ENCODE results near the gene CH25H. TPM values are rescaled to one million over a fixed set of nuclear protein-coding genes. Genes with fewer than 3 reads are reported as not detected.

The CH25H gene
- total RNA-seq, 1 experiment from 2014 or later = not detected

GRCh38 chr10:89160339-89160738 lies 46.8 kb downstream of the CH25H start:
- ChIA-PET CTCF (no interaction called here), POLR2A (ENCODE audit: unreplicated experiment) (interaction anchor here (0.6 kb wide), 1 partner anchor 28 kb away, joined by 3 read pairs; no protein-coding TSS in a partner anchor)
- Histone ChIP-seq H3F3A (ENCODE audit: low read length, unreplicated experiment) (no peaks in the 10 kb centered on the region), H3K36me3 (ENCODE audit: low read depth, low read length) (no peaks in the 10 kb centered on the region), H3K27me3 (ENCODE audit: low read length) (0 out of 2 replicates have a peak, but pooled peaks cover 3% of the 10 kb centered on the region), H3K9ac (ENCODE audit: low read length) (no peak overlapping the region), H4K20me1 (ENCODE audit: low read length) (no peaks in the 10 kb centered on the region), H3K9me3 (ENCODE audit: low read length) (no peaks in the 10 kb centered on the region), H3K4me1 (ENCODE audit: insufficient read depth, low read length) (no peaks in the 10 kb centered on the region), H3K4me3 (ENCODE audit: low read length) (no peak overlapping the region), H3K79me2 (ENCODE audit: low read length) (no peaks in the 10 kb centered on the region), H3K4me2 (ENCODE audit: low read length) (no peak overlapping the region), H3K27ac (ENCODE audit: low read length) (no peak overlapping the region), H3K9me2 (replicated peaks; ENCODE audit: low read length) (no peaks in the 10 kb centered on the region), H2AFZ (ENCODE audit: low read length) (no peak overlapping the region)
- BruUV-seq (replicated peaks) = no TSS peak
- DNase-seq (no peak), ATAC-seq (no peak)
- TF ChIP-seq EZH2 (IDR thresholded peaks at IDR 0.05; ENCODE audit: low read length, unreplicated experiment) (no peak), CTCF (conservative IDR thresholded peaks at IDR 0.05; ENCODE audit: low read depth, low read length) (no peak), EZH2phosphoT487 (IDR thresholded peaks at IDR 0.05; ENCODE audit: borderline replicate concordance, low read length) (no peak)
- intact Hi-C loops (cut with micrococcal nuclease) = no loop called here

GRCh38 chr10:89159761-89160160 lies 47.4 kb downstream of the CH25H start:
- H3K27me3 ChIP-seq (ENCODE audit: low read length) = 0 out of 2 replicates have a peak, but pooled peaks cover 3% of the 10 kb centered on the region
- no peaks in the 10 kb centered on the region for H3K4me1 ChIP-seq (ENCODE audit: insufficient read depth, low read length)
- H3F3A ChIP-seq (ENCODE audit: low read length, unreplicated experiment) = no peaks in the 10 kb centered on the region
- no peak overlapping the region for H3K4me3 ChIP-seq (ENCODE audit: low read length)
- ChIA-PET CTCF (no interaction called here), POLR2A (ENCODE audit: unreplicated experiment) (no interaction called here)
- H3K36me3 ChIP-seq (ENCODE audit: low read depth, low read length) = no peaks in the 10 kb centered on the region
- H3K9me2 ChIP-seq (replicated peaks; ENCODE audit: low read length) = no peaks in the 10 kb centered on the region
- H3K4me2 ChIP-seq (ENCODE audit: low read length) = no peak overlapping the region
- no peak overlapping the region for H2AFZ ChIP-seq (ENCODE audit: low read length)
- H3K9me3 ChIP-seq (ENCODE audit: low read length) = no peaks in the 10 kb centered on the region
- no peaks in the 10 kb centered on the region for H3K79me2 ChIP-seq (ENCODE audit: low read length)
- no peak overlapping the region for H3K27ac ChIP-seq (ENCODE audit: low read length)
- ATAC-seq (no peak), DNase-seq (no peak)
- TF ChIP-seq EZH2 (IDR thresholded peaks at IDR 0.05; ENCODE audit: low read length, unreplicated experiment) (no peak), CTCF (conservative IDR thresholded peaks at IDR 0.05; ENCODE audit: low read depth, low read length) (no peak), EZH2phosphoT487 (IDR thresholded peaks at IDR 0.05; ENCODE audit: borderline replicate concordance, low read length) (no peak)
- no peak overlapping the region for H3K9ac ChIP-seq (ENCODE audit: low read length)
- intact Hi-C loops (cut with micrococcal nuclease) = no loop called here
- no TSS peak for BruUV-seq (replicated peaks)
- no peaks in the 10 kb centered on the region for H4K20me1 ChIP-seq (ENCODE audit: low read length)

GRCh38 chr10:89159316-89159715 lies 47.8 kb downstream of the CH25H start:
- Histone ChIP-seq H3K4me3 (ENCODE audit: low read length) (no peak overlapping the region), H3K79me2 (ENCODE audit: low read length) (no peaks in the 10 kb centered on the region), H3F3A (ENCODE audit: low read length, unreplicated experiment) (no peaks in the 10 kb centered on the region), H3K27me3 (ENCODE audit: low read length) (0 out of 2 replicates have a peak, but pooled peaks cover 3% of the 10 kb centered on the region), H3K27ac (ENCODE audit: low read length) (no peak overlapping the region), H3K36me3 (ENCODE audit: low read depth, low read length) (no peaks in the 10 kb centered on the region), H3K4me1 (ENCODE audit: insufficient read depth, low read length) (no peaks in the 10 kb centered on the region), H3K4me2 (ENCODE audit: low read length) (no peak overlapping the region), H3K9me2 (replicated peaks; ENCODE audit: low read length) (no peaks in the 10 kb centered on the region), H3K9ac (ENCODE audit: low read length) (no peak overlapping the region), H2AFZ (ENCODE audit: low read length) (no peak overlapping the region), H3K9me3 (ENCODE audit: low read length) (no peaks in the 10 kb centered on the region), H4K20me1 (ENCODE audit: low read length) (no peaks in the 10 kb centered on the region)
- ChIA-PET CTCF (no interaction called here), POLR2A (ENCODE audit: unreplicated experiment) (no interaction called here)
- no peak for DNase-seq
- intact Hi-C loops (cut with micrococcal nuclease) = no loop called here
- no peak for ATAC-seq
- no TSS peak for BruUV-seq (replicated peaks)
- TF ChIP-seq EZH2phosphoT487 (IDR thresholded peaks at IDR 0.05; ENCODE audit: borderline replicate concordance, low read length) (no peak), CTCF (conservative IDR thresholded peaks at IDR 0.05; ENCODE audit: low read depth, low read length) (no peak), EZH2 (IDR thresholded peaks at IDR 0.05; ENCODE audit: low read length, unreplicated experiment) (no peak)
